HTERT RPE-1 (cell line): ENCODE data around the gene KCNAB2.

Experiments used
- in situ Hi-C: fragments of 300-500 bp; cut with MboI; formaldehyde crosslinking; loops from 4 replicates; pipeline ENCODE4 v1.14.3; 2020; ENCODE audit warnings: low sequenced_read_pairs

The KCNAB2 gene

DNA sequence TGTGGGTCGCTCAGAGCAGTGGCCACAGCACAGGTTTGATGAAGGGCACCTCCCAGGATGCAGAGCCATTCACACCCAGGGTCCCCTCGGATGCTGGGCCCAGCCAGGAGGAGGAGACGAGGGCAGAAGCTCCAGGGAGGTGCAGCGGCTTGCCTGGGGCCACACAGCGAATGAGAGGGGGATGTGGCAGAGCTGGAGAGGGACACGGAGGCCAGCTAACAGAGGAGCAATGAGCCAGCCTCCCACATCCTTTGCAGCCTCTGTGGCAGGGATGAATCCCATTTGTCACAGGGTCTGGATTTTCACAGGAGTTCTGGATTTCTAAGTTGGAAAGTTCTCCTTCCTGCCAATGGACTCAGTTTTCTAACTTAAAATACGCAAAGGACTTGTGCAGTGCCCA is 98.5 kb downstream of the KCNAB2 start:
- in situ Hi-C loops, result no loop called here

DNA sequence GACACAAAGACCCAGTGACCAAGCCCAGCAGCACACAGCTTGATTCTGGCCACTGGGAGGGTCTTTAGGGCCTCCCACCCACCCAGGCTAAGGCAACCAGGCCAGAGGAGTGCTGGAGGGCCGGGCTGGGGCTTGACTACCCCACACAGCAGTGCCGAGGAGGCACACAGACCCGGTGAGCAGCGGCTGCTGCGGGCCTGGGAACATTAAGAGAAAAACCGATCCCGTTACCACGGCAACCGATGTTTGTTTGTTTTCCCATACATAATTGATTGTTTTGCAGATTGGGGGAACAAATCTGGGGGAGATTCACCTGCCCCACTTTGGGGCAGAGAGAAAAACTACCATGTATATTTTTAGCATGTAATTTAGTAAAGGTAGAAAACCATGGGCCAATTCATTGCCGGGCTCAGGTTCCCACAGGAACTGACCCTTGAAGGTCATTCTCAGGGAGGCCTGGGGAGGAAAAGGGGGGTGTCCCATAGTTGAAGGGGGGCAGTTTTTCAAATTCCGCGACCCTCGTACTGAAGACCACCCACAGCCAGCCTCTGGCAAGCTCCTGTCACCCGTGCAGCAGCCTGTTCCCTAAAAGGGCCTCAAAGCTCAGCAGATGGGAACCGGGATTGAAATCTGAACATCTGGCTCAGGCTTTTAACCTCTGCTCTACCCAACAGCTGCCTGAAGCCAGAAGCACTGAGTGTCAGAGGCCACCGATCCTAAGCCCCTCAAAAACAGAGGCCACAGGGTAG is 99.1 kb downstream of the KCNAB2 start:
- in situ Hi-C loops, result no loop called here

- in situ Hi-C loops, result no loop called here
Observed at GRCh38 chr1:6145396-6145750, 99.7 kb downstream of the KCNAB2 start.

DNA sequence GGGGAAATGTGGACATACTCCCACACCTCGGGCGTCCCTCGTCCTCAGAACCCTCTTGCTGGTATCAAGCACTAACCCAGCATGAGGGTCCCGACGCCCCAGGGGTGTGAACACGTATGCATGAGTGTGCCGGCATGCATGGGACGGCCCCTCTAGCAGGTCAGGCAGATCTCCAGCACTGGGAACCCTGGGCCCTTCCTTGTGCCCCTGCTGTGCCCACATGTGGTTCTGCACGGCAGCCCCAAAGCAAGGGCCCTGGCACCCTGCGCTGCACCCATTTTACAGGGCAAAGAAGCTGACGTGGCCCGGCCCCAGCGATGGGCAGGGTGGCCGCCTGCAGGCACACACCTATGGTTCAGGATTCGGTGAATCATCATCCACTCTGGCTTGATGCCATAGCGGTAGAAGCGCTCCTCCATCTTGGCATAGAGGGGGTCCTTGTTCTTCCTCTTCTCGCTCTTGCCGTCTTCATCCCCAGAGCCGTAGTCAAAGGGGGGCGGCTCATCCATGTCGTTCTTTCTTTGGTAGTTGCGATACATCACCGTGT is 100.2 kb downstream of the KCNAB2 start:
- in situ Hi-C loops, result no loop called here

DNA sequence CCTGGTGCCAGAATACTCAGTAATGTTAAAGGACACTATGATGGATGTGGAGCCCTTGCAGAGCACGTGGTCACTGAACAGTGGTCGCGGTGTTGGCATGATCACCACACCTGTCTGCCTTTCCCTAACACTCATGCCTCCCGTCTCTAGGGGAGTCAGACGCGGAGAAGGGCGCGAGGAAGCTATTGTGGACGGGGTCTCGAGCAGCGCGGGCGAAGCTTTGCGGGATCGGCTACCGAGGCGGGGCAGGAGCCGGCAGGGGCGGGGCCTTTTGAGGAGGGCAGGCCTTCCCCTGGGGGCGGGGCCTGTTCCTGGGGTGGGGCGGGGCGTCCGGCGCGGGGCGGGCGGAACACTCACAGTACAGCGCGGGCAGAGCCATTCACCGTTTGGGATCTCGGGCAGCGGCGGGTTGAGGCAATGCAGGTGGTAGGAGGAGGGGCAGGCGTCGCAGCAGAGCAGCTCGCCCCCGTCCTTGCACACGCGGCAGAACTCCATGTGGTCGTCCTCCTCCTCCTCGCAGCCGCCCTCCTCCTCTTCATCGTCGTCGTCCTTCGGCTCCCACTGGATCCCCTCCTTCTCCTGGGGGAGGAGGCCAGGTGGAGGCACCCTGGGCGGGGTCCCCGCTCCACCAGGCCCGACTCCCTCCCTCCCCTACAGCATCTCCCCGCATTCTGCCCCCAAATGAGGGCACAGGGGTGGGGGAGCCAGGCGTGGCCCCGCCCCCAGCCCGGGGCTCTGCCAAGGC is 103.0 kb downstream of the KCNAB2 start:
- in situ Hi-C loops, result no loop called here

DNA sequence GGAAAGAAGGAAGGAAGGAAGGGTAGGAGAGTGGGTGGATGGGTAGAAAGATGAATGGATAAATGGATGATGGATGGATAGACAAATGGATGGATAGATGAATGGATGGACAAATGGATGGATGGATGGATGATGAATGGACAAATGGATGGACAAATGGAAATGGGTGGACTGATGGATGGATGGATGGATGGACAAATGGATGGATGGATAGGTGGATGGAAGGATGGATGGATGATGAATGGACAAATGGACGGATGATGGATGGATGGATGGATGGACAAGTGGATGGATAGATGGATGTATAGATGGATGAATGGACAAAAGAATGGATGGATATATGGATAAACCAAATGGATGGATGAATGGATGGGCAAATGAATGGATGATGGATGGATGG is 103.9 kb downstream of the KCNAB2 start:
- in situ Hi-C loops, result no loop called here

DNA sequence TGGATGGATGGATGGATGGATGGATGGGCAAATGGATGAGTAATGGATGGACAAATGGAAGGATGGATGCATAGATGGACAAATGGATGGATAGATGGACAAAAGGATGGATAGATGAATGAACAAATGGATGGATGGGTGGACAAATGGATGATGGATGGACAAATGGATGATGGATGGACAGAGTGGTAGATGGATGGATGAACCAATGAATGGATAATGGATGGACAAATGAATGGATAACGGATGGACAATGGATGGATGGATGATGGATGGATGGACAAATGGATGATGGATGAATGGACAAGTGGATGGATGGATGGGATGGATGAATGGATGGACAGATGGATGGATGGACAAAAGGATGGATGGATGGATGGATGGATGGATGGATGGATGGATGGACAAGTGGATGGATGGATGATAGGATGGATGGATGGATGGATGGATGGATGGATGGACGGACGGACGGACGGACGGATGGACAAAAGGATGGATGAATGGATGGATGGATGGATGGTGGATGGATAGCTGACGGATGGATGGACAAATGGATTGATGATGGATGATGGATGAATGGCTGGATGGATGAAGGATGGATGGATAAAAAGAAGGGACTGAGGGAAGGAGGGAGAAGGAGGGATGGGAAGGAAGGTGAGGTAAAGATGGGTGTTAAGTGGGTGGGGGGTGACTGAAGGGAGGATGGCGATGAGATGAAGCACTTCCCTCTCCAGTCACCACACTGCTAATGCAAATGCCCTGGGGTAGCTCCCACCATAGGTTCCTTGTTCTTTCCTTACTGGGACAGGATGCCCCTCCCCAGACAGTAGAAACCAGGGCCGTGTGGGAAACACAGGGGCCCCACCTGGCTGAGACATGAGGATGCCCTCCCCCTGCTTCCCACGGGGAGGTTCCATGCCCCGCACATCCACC is 104.6 kb downstream of the KCNAB2 start:
- in situ Hi-C loops, result no loop called here
